B cell (primary cell): ENCODE data around the gene CDIP1. TPM values are rescaled to one million over a fixed set of nuclear protein-coding genes. Genes with fewer than 3 reads are reported as not detected.

Source experiments
- ATAC-seq: fragments of 200-7000 bp; cut with Tn5 transposase; one replicate; pipeline ENCODE4 v1.10.0; 2021; ENCODE audit warnings: low read depth, mild to moderate bottlenecking, moderate number of reproducible peaks, moderate library complexity
- CTCF ChIA-PET: fragments of 350-600 bp; sonication (Branson Sonifier 250); formaldehyde crosslinking; loops from one replicate; lab custom pipeline; 2021; ENCODE audit warnings: antibody characterized with exemption, inconsistent platforms; lab: Charles Lee
- POLR2A ChIA-PET: fragments of 350-600 bp; sonication (Branson Sonifier 250); formaldehyde crosslinking; loops from one replicate; lab custom pipeline; 2021; ENCODE audit warnings: antibody characterized with exemption; lab: Charles Lee
- DNase-seq: peaks from one replicate; pipeline ENCODE4 v3.0.0; 2013
- H2AFZ ChIP-seq: 2 replicates; pipeline ENCODE4 v1.6.1; 2012; ENCODE audit warnings: mild to moderate bottlenecking, low read depth, low read length; ENCODE audit not compliant: insufficient read depth, poor library complexity, severe bottlenecking
- H3K27ac ChIP-seq, 2 donors: 1 replicate in 1 of 2; 2 replicates in 1 of 2; pipeline ENCODE4 v1.5.1; 2012 to 2013; ENCODE audit warnings: low read length in 2 of 2, mild to moderate bottlenecking in 2 of 2, moderate library complexity in 1 of 2
- H3K27me3 ChIP-seq, 4 experiments: fragments of 200-600 bp in 1 of 4; sonication (generic) in 1 of 4; replicated peaks in 1 of 4; 1 replicate in 2 of 4; 2 replicates in 2 of 4; pipeline versions ENCODE4 v1.6.1 to v1.7.0; 2013 to 2016; ENCODE audit warnings: low read length in 3 of 4, mild to moderate bottlenecking in 2 of 4, mixed read lengths in 1 of 4, moderate library complexity in 1 of 4; ENCODE audit not compliant: insufficient read depth in 4 of 4, control insufficient read depth in 3 of 4; ENCODE audit errors: control extremely low read depth in 1 of 4
- H3K36me3 ChIP-seq, 2 experiments: replicated peaks in 1 of 2; 1 replicate in 1 of 2; 2 replicates in 1 of 2; pipeline versions ENCODE4 v1.6.1 to v1.7.1; 2013; ENCODE audit warnings: low read length in 1 of 2; ENCODE audit not compliant: insufficient read depth in 2 of 2, control insufficient read depth in 1 of 2; ENCODE audit errors: control extremely low read depth in 1 of 2, extremely low read depth in 1 of 2
- H3K4me1 ChIP-seq, 2 donors: fragments of 200-600 bp in 1 of 2; sonication (generic) in 1 of 2; 1 replicate in 1 of 2; 2 replicates in 1 of 2; pipeline versions ENCODE4 v1.5.1 to v1.6.1; 2013 to 2017; ENCODE audit warnings: low read length in 2 of 2; ENCODE audit not compliant: control insufficient read depth in 2 of 2, insufficient read depth in 2 of 2
- H3K4me2 ChIP-seq: replicated peaks from 2 replicates; pipeline ENCODE3; 2012; ENCODE audit warnings: mild to moderate bottlenecking, low read depth, low read length; ENCODE audit not compliant: poor library complexity, severe bottlenecking
- H3K4me3 ChIP-seq, 5 experiments: fragments of 200-600 bp in 1 of 5; sonication (generic) in 1 of 5; 1 replicate in 3 of 5; 2 replicates in 2 of 5; pipeline versions ENCODE4 v1.5.1 to v1.7.0; 2011 to 2016; ENCODE audit warnings: low read length in 4 of 5, mild to moderate bottlenecking in 4 of 5, low read depth in 2 of 5, control low read depth in 1 of 5, moderate library complexity in 1 of 5; ENCODE audit not compliant: insufficient read depth in 1 of 5; ENCODE audit errors: control extremely low read depth in 1 of 5, extremely low read depth in 1 of 5
- H3K79me2 ChIP-seq: fragments of 200-600 bp; sonication (generic); one replicate; pipeline ENCODE4 v1.6.0; 2016; ENCODE audit warnings: low read length; ENCODE audit not compliant: control insufficient read depth, insufficient read depth
- H3K9ac ChIP-seq: fragments of 200-600 bp; sonication (generic); 2 replicates; pipeline ENCODE4 v1.6.1; 2017; ENCODE audit warnings: mild to moderate bottlenecking, low read length, moderate library complexity
- H3K9me3 ChIP-seq, 3 donors: one replicate each; pipeline versions ENCODE4 v1.6.1 to v1.7.1; 2013; ENCODE audit warnings: low read length in 2 of 3; ENCODE audit not compliant: control insufficient read depth in 2 of 3, insufficient read depth in 1 of 3; ENCODE audit errors: control extremely low read depth in 1 of 3
- H4K20me1 ChIP-seq: 2 replicates; pipeline ENCODE4 v1.6.0; 2012; ENCODE audit warnings: mild to moderate bottlenecking, low read length; ENCODE audit not compliant: insufficient read depth, control insufficient read depth, poor library complexity, severe bottlenecking
- H3K27ac Mint-ChIP-seq: one replicate; pipeline ENCODE4 v1.8.0; 2021; ENCODE audit warnings: mixed read lengths
- H3K27me3 Mint-ChIP-seq: one replicate; pipeline ENCODE4 v1.8.0; 2021; ENCODE audit warnings: mixed read lengths
- H3K4me1 Mint-ChIP-seq: one replicate; pipeline ENCODE4 v1.8.0; 2021; ENCODE audit warnings: mixed read lengths
- H3K4me3 Mint-ChIP-seq: one replicate; pipeline ENCODE4 v1.8.0; 2021; ENCODE audit warnings: mixed read lengths
- H3K9me3 Mint-ChIP-seq: one replicate; pipeline ENCODE4 v1.8.0; 2022; ENCODE audit warnings: mixed read lengths; ENCODE audit not compliant: insufficient read depth
- EZH2 ChIP-seq: IDR thresholded peaks from 2 replicates; pipeline ENCODE4 v1.6.1; 2012; ENCODE audit warnings: borderline replicate concordance, low read depth, mild to moderate bottlenecking, moderate library complexity, low read length; ENCODE audit not compliant: insufficient read depth, poor library complexity, severe bottlenecking
- WGBS: methylation state at CpG from one replicate; pipeline ENCODE4 v1.1.5; 2013; ENCODE audit warnings: missing lambda C conversion rate; ENCODE audit not compliant: insufficient coverage; 5-methylcytosine and 5-hydroxymethylcytosine counted together
- intact Hi-C: fragments of 100-400 bp; cut with micrococcal nuclease; formaldehyde crosslinking; loops from one replicate; pipeline ENCODE4 v1.10.0; 2022
- polyA plus RNA-seq: library from polyadenylated mRNA; depleted of rRNA; stranded (reverse); fragments of >200 nt; gene quantifications from 2 replicates; pipeline ENCODE4 v1.2.3, GENCODE V29; 2012
- total RNA-seq, 2 donors: library from RNA; stranded (reverse); fragments of 120-200 nt in 1 of 2; gene quantifications; 1 replicate in 1 of 2; 2 replicates in 1 of 2; pipeline versions ENCODE4 v1.2.3 to v1.2.4, GENCODE V29; 2013 to 2022
- TF ChIP-seq, protein P1 (sequence below): fragments of 200-600 bp; IDR thresholded peaks from one replicate; pipeline ENCODE4 v1.8.0; 2022; ENCODE audit warnings: antibody characterized with exemption, mild to moderate bottlenecking

The CDIP1 gene
- total and polyA plus RNA-seq, 2 donors (not counting 1 experiment from before 2014, with no cell fraction given): 12.8 to 20.3 TPM

DNA sequence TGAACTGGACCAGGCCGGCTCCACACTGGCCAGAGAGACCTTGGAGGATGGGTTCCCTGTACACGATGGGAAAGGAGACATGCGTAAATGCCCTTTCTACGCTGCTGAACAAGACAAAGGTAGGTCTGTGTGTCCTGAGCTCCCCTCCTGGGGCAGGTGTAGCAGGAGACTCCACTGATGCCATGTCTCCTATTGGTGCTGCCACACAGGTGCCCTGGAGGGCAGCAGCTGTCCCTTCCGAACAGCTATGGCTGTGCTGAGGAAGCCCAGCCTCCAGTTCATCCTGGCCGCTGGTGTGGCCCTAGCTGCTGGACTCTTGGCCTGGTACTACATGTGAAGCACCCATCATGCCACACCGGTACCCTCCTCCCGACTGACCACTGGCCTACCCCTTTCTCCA lies 29.2 kb downstream of the CDIP1 start:
- ATAC-seq: no peak
- ChIA-PET POLR2A (no interaction called here), CTCF (interaction anchor here (0.9 to 7.3 kb wide), 5 partner anchors 10 to 114 kb away, joined by 3 to 178 read pairs (median 4); partner anchors contain the start of gene HMOX2)
- peaks cover 33 to 40% of the 10 kb centered on the region in 2 donors for H3K4me1 ChIP-seq
- Mint-ChIP-seq H3K27me3 (no peaks in the 10 kb centered on the region), H3K27ac (no peak overlapping the region), H3K9me3 (no peaks in the 10 kb centered on the region), H3K4me3 (no peak overlapping the region), H3K4me1 (peaks cover 35% of the 10 kb centered on the region)
- H3K27me3 ChIP-seq: no peaks in the 10 kb centered on the region
- 99% methylated on average over 8 of the region's 8 CpGs for WGBS
- no peak overlapping the region for H3K9ac ChIP-seq
- H3K27ac ChIP-seq: no peak overlapping the region
- TF ChIP-seq, protein P1, sequence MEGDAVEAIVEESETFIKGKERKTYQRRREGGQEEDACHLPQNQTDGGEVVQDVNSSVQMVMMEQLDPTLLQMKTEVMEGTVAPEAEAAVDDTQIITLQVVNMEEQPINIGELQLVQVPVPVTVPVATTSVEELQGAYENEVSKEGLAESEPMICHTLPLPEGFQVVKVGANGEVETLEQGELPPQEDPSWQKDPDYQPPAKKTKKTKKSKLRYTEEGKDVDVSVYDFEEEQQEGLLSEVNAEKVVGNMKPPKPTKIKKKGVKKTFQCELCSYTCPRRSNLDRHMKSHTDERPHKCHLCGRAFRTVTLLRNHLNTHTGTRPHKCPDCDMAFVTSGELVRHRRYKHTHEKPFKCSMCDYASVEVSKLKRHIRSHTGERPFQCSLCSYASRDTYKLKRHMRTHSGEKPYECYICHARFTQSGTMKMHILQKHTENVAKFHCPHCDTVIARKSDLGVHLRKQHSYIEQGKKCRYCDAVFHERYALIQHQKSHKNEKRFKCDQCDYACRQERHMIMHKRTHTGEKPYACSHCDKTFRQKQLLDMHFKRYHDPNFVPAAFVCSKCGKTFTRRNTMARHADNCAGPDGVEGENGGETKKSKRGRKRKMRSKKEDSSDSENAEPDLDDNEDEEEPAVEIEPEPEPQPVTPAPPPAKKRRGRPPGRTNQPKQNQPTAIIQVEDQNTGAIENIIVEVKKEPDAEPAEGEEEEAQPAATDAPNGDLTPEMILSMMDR: no peak
- no peak for TF ChIP-seq EZH2
- peaks cover 1 to 57% of the 10 kb centered on the region in 2 experiments for H3K36me3 ChIP-seq
- H3K4me2 ChIP-seq: no peak overlapping the region
- H3K79me2 ChIP-seq: peaks cover 49% of the 10 kb centered on the region
- H3K9me3 ChIP-seq: no peaks in the 10 kb centered on the region
- DNase-seq: no peak
- H2AFZ ChIP-seq: no peak overlapping the region
- peaks cover 11% of the 10 kb centered on the region for H4K20me1 ChIP-seq
- intact Hi-C loops: no loop called here
- H3K4me3 ChIP-seq: no peak overlapping the region

DNA sequence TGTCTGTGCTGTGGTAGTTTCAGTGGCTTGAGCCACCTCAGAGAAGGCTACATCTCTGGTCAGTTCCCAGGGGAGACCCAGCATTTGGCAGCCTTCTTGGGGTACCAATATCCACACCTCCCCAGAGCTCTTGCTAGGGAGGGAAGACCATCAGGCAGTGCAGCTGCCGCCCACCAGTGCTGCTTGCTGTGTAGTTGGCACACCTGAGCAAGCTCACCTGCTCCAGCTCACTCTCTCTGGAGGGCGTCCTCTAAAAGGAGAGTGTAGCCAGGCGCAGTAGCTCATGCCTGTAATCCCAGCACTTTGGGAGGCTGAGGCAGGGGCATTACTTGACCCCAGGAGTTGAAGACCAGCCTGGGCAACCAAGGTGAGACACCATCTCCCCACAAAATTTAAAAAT lies 29.8 kb downstream of the CDIP1 start:
- H3K27ac ChIP-seq: no peak overlapping the region
- peaks cover 33 to 40% of the 10 kb centered on the region in 2 donors for H3K4me1 ChIP-seq
- ChIA-PET POLR2A (no interaction called here), CTCF (interaction anchor here (0.6 to 7.3 kb wide), 6 partner anchors 10 to 115 kb away, joined by 4 to 178 read pairs (median 36); partner anchors contain the start of genes HMOX2 and NMRAL1)
- Mint-ChIP-seq H3K27me3 (no peaks in the 10 kb centered on the region), H3K4me3 (no peak overlapping the region), H3K4me1 (peaks cover 34% of the 10 kb centered on the region), H3K27ac (peak overlapping the region; percentile 20), H3K9me3 (no peaks in the 10 kb centered on the region)
- no peak overlapping the region for H3K9ac ChIP-seq
- no peak overlapping the region for H3K4me3 ChIP-seq
- no peak for ATAC-seq
- 100% methylated on average over 3 of the region's 3 CpGs for WGBS
- H3K36me3 ChIP-seq: peaks cover 1 to 56% of the 10 kb centered on the region in 2 experiments
- intact Hi-C loops: no loop called here
- H3K9me3 ChIP-seq: no peaks in the 10 kb centered on the region
- no peak for TF ChIP-seq EZH2
- TF ChIP-seq, protein P1: no peak
- no peak overlapping the region for H2AFZ ChIP-seq
- H4K20me1 ChIP-seq: peaks cover 6% of the 10 kb centered on the region
- no peak for DNase-seq
- H3K79me2 ChIP-seq: peaks cover 53% of the 10 kb centered on the region
- H3K27me3 ChIP-seq: no peaks in the 10 kb centered on the region
- H3K4me2 ChIP-seq: no peak overlapping the region
